Stimulated activated CD4-positive, alpha-beta T cell treated with anti-CD3 and anti-CD28 coated beads, TNF-alpha, amount 100 ng/mL, for 1 hour (primary cell): Measurements from ENCODE around the gene SMPD1.
A peak's percentile ranks its signal among the peaks of the same experiment; 100 is the strongest.

Experiments used
- DNase-seq, 3 donors: peaks; one replicate each; pipeline ENCODE4 v3.0.0-alpha.2; 2020; ENCODE audit warnings: low read depth in 3 of 3, low spot score in 1 of 3

Gene SMPD1

DNA sequence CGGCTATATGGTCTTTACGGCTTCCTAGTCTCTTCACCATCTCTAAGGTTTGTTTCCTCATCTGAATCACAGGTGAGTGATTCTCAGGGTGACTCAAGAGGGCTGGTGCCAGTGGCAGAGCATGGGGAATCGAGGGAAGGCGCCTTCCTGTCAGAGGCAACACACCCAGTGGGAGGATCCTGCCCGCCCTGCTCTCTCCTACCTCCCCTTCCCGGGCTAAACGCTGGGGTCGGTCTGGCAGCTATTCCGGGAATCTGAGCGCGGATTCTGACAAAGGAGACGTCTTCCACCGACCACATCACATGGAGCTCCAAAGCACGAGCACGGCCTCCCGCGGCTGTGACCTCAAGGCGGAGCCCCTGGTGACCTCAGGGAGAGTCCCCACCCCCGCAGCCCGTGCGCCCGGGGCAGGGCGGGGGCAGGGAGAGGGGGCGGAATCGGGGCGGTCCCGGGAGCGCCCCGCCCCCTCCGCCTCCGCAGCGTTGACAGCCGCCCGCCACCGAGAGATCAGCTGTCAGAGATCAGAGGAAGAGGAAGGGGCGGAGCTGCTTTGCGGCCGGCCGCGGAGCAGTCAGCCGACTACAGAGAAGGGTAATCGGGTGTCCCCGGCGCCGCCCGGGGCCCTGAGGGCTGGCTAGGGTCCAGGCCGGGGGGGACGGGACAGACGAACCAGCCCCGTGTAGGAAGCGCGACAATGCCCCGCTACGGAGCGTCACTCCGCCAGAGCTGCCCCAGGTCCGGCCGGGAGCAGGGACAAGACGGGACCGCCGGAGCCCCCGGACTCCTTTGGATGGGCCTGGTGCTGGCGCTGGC lies at the start of gene SMPD1:
Gene SMPD1, plus strand, starts transcription at position 570 of the 813 bp plus-strand sequence. Its CDS starts 125 bp downstream, at position 695.
- peak; percentile 78 to 92 (median 92) for DNase-seq

GRCh38 chr11:6345366-6345765 lies 44.9 kb upstream of the SMPD1 start:
- DNase-seq, result no peak

DNA sequence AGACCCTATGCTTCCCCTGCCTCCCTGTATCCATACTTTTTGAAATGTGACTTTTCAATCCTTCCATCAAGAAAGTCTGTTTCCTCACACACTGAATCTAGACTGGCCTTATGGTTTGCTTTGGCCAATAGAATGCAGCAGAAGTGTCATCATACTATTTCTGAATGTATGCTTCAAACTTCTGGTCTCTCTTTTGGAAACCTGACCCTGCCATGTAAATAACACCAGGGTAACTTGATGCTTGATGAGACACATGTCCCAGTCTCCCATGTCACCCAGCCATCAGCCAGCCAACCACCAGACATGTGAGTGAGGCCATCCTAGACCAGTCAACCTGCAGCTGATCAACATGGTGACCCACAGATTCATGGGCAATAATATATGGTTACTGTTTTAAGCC lies 40.2 kb upstream of the SMPD1 start:
- DNase-seq, result no peak

DNA sequence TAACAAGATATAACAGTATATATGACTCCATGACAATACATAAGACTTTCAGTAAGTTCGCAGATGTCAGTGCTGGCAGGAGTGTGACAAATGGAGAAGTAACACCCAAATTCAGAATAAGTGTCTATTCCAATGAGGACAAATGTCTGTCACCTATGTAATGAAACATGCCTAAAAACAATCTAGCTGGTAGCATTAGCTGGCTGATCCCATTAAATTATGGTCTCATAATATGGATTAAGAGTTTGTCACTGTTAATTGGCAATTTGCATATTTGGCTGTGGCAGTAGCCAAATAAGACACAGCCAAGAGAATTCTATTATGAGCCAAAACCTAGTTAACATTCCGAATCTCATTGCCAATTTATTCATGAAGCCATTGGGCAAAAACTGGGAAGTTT lies 39.8 kb upstream of the SMPD1 start:
- no peak for DNase-seq

DNA sequence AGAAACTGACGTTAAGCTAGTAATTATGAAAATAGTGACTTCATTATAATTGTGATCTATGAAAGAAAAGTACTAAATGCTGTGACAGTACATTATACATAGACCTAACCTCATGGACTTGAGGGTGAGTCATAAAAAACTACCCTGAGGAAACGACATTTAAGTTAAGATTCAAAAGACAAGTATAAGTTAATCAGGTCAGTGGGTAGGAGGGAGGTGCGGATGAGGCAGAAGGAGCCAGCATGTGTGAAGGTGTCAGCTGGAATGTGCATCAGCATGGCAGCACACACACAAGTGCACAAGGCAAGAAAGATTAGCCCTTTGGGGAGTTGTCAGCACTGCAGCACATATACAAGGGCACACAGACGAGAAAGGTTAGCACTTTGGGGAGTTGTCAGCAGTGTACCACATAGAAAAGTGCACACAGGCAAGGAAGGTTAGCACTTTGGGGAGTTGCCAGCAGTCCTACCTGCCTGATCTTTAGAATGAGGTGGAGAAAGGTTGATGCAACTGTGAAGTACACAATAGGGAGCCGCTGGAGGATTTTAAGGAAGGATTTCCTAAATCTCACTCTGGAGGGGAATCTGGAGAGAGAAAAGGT lies 38.4 kb upstream of the SMPD1 start:
- DNase-seq, result no peak

- peak in 2 of 3 donors; percentile 13 to 22 for DNase-seq
These were observed 36.8 kb upstream of the SMPD1 start for GRCh38 chr11:6353367-6353987.

GRCh38 chr11:6354651-6355485 lies 35.4 kb upstream of the SMPD1 start:
- DNase-seq, result no peak

DNA sequence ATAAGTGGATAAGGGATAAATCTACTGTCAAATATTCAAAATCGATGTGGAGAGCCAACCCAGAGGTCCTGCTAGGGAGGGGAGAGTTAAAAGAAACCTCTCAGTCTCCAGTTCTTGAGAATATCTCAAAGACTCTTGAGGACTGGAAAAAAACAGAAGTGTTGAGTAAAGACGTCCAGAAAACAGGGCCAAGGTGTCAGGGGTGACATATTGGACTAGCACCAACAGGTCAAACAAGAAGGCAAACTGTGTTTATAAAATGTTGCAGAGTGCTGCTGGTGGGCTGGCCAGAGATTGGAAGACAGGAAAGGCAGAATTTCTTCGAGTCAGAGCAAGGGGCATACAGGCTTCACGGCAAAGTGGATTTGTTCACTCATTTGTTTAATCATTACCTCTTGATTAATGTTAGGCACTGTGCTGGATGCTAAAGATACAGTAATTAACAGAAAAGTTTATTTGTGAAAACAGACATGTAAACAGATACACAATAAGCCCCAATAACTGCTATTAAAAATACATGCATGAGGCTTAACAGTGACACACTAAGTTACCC lies 33.7 kb upstream of the SMPD1 start:
- DNase-seq, result no peak

DNA sequence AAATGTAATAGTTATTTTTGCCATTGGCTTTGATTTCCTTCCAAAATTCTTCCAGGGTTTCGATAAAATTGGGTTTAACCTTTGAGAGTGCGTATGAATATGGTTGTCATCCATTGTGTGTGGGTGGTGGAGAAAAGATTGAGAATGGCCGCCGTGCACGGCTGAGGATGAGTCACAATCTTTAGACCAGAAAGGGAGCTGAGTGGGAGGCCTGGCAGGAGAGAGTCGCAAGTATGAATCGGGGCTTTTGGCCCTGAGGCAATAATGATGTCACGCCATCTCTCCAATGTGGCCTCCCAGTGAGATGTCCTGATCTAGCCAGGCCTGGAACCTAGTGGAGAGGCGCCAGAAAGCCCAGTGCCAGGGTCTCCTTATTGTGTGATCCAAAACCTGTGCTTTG lies 33.1 kb upstream of the SMPD1 start:
- no peak for DNase-seq

GRCh38 chr11:6360183-6360582 lies 30.1 kb upstream of the SMPD1 start:
- DNase-seq, result no peak

- no peak for DNase-seq
These were observed 27.9 kb upstream of the SMPD1 start for GRCh38 chr11:6362185-6362872.

DNA sequence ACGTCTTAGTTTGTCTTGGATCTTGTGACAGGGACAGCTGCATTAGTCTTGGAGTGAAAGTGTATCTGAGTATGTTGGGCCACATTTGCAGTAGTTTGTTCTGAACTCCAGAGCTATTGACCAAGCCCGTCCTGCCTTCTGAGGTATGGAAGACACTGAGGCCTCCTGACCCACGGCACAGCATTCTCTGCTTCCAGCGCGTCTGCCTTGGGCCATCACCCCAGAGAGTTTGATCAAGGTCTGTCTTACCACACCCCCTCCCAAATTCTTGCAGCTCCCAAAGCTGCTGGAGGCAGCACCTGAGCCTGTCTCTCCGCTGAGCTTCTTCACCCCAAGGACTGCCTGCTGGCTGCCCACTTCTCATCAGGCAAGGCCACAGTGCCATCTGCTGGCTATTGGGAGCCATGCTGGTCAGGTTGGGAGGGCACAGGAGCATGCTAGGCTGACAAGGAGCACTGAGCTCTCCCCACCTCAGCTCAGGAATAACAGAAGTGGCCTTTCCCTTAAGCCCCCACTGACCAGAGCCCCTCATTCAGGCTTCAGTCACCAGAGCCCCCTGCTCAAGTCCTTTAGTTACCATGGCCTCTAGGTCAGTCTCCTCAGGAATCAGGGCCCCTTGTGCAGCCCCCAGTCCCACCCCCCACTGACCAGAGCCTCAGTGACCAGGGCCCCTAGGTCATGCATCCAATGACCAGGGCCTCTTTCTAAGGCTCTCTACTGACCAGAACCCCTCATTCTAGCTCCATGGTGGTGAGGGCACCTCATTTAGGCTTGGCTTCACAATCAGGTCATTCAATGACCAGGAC lies 27.2 kb upstream of the SMPD1 start:
- DNase-seq, result peak in 2 of 3 donors; percentile 25 to 46

DNA sequence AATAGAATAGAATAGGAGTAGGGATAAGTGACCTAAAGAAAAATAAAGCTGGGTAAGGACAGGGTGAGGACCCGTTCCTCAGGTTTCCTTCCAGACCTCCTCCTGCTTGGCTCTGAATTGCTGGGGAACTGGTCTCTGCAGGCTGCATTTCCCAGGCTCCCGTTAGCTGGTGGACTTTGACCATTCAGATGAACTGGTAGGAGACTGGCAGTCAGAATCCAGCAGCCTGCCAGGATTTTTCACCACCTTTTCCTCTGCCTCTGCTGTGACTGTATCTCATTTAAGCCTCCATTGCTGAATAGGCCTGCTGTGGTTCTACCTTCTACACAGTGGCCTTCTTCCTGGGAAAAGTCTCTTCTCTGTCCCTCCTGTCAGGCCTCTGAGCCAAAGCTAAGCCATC lies 24.6 kb upstream of the SMPD1 start:
- no peak for DNase-seq

DNA sequence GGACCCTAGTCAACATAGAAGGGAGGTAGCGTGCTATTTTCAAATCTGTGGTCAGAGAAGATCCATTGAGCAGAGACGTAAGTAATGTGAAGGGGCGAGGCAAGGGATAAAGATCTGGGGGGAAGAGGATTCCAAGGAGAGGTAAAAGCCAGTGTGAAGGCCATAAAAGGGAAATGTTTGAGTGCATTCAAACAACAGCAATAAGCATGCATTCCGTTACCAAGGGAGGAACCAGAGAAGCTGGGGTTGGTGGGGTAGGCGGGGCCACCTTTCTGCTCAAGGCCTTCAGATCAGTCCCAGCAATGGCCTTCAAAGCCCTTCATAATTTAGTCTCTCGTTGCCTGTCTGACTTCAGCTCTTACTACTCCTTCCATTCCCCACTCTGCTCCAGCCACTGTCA lies 18.4 kb upstream of the SMPD1 start:
- DNase-seq, result no peak

DNA sequence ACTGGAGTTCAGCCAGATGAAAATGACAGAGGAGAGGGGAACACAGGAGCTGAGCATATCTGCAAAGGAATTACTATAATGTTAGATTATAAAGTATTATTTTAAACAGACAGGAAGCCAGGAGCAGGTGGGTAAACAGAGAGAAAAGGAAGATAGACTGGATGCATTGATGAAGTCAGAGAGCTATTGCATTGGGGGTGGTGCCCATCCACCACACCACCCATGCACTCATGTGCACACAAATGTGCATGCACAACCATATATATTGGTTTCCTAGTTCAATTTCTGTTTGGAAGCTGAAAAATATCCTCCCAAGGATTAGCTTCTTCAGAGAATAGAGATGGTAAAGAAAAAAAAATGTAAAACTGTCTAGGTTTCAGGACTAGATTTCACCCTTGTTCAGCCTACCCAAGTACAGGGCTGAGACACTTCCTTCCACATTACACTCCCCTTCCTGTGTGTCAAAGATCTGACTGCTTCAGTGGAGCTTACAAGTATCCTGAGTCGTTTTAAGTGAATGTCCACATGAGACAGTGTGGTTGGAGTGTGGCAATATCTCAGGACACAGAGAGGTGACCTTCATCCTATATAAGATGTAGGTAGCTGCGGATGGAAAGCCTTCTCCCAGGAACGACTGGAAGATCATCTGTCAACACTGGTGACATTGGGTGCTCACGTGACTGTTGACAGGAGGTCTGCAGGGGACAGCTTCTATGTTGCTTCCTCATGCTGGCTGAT lies 12.2 kb upstream of the SMPD1 start:
- no peak for DNase-seq

- no peak for DNase-seq
These were observed 11.7 kb upstream of the SMPD1 start for GRCh38 chr11:6378640-6378989.

DNA sequence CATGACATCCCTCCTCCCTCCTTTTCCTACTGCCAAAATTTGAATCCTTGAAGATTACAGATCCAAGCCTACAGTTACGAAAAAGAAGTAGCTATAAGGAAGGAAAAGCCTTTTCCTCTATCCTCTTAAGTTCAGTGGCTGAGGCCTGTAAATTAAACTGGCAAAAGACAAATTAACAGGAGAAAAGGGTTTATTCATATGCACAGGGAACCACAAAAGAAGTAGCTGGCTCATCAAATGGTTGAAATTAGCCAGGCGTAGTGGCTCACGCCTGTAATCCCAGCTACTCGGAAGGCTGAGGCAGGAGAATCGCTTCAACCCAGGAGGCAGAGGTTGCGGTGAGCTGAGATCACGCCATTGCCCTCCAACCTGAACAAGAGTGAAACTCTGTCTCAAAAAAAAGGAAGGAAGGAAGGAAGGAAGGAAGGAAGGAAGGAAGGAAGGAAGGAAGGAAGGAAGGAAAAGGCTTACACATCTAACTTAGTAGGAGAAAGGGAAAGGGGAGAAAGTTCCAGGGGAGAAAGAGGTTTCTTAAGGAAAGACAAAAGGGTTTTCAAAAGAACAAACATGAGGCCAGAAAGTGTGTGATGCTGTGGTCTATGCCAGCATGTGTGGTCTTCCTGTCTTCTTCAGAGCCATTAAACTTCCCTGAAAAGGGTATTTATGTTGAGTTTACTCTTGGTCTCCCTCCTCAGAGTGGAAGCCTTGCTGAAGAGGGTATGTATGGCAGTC lies 5.1 kb upstream of the SMPD1 start:
- no peak for DNase-seq

GRCh38 chr11:6387811-6388599 lies 2.3 kb upstream of the SMPD1 start:
- DNase-seq, result no peak
